Spleen (tissue), 11 donors: ENCODE data around the gene ZNG1B. TPM values are rescaled to one million over a fixed set of nuclear protein-coding genes. Genes with fewer than 3 reads are reported as not detected.
"Not testable (repeated sequence)": the region's sequence is repeated elsewhere in the genome, so short reads cannot be mapped to it uniquely, and the experiment has no call there.

Experiments
- DNase-seq: peaks from one replicate; pipeline ENCODE4 v3.0.0-alpha.2; 2020
- H3K27ac ChIP-seq, 8 donors: fragments of 200-600 bp; sonication (generic) in 7 of 8; 1 replicate in 4 of 8; 2 replicates in 4 of 8; pipeline versions ENCODE4 v1.5.0 to v1.8.0; 2016 to 2021; ENCODE audit warnings: inconsistent platforms in 4 of 8, mild to moderate bottlenecking in 4 of 8, moderate library complexity in 1 of 8
- H3K27me3 ChIP-seq, 7 donors: fragments of 200-600 bp; sonication (generic) in 6 of 7; replicated peaks in 1 of 7; 1 replicate in 4 of 7; 2 replicates in 3 of 7; pipeline versions ENCODE4 v1.5.0 to v1.8.0; 2016 to 2021; ENCODE audit warnings: inconsistent platforms in 3 of 7, mild to moderate bottlenecking in 1 of 7
- H3K36me3 ChIP-seq, 6 donors: fragments of 200-600 bp; sonication (generic) in 5 of 6; 1 replicate in 4 of 6; 2 replicates in 2 of 6; pipeline versions ENCODE4 v1.5.0 to v1.8.0; 2016 to 2021; ENCODE audit warnings: inconsistent platforms in 2 of 6
- H3K4me1 ChIP-seq, 6 donors: fragments of 200-600 bp; sonication (generic) in 5 of 6; 1 replicate in 3 of 6; 2 replicates in 3 of 6; pipeline versions ENCODE4 v1.5.0 to v1.8.0; 2016 to 2021; ENCODE audit warnings: inconsistent platforms in 3 of 6
- H3K4me3 ChIP-seq, 8 donors: fragments of 200-600 bp; sonication (generic) in 7 of 8; 1 replicate in 4 of 8; 2 replicates in 4 of 8; pipeline versions ENCODE4 v1.5.0 to v1.8.0; 2016 to 2021; ENCODE audit warnings: inconsistent platforms in 4 of 8, mild to moderate bottlenecking in 4 of 8, moderate library complexity in 2 of 8
- H3K9me3 ChIP-seq, 8 donors: fragments of 200-600 bp; sonication (generic) in 7 of 8; 1 replicate in 4 of 8; 2 replicates in 4 of 8; pipeline versions ENCODE4 v1.5.0 to v1.8.0; 2016 to 2021; ENCODE audit warnings: inconsistent platforms in 4 of 8
- CTCF ChIP-seq, 11 experiments: fragments of 200-600 bp in 7 of 11; fragments of 450-650 bp in 4 of 11; sonication (generic) in 4 of 11; IDR thresholded peaks in 8 of 11; conservative IDR thresholded peaks in 3 of 11; 1 replicate in 7 of 11; 2 replicates in 4 of 11; pipeline versions ENCODE4 v1.4.0 to v1.8.0; 2016 to 2021; ENCODE audit warnings: antibody characterized with exemption in 11 of 11, inconsistent platforms in 4 of 11, mild to moderate bottlenecking in 1 of 11
- WGBS, 5 donors: extraction: QIAGEN DNeasy Blood & Tissue Kit in 3 of 5; methylation state at CpG; one replicate each; pipeline versions ENCODE4 v1.1.5 to v1.1.7; 2013 to 2018; 5-methylcytosine and 5-hydroxymethylcytosine counted together
- intact Hi-C: fragments of 100-400 bp; cut with DNase I; formaldehyde crosslinking; loops from one replicate; pipeline ENCODE4 v1.15.0; 2023; ENCODE audit warnings: low total_unique reads
- polyA plus RNA-seq, 3 donors: library from polyadenylated mRNA; stranded (reverse); fragments of 200-250 nt; gene quantifications; one replicate each; pipeline ENCODE4 v1.2.1, GENCODE V29; 2013
- total RNA-seq, 7 donors: library from RNA; depleted of rRNA in 3 of 7; stranded (reverse); fragments of >200 nt in 3 of 7; fragmentation: NEBNext Ultra II Directional in 4 of 7; extraction: Animal tissue kit (Norgen Biotek cat#: 25700) in 4 of 7; gene quantifications; one replicate each; pipeline versions ENCODE4 v1.1.0 to v1.2.1, GENCODE V29; 2016 to 2021
- donor health status: healthy with polysubstance abuse.
- donor health status: DM: no; HTN: no; CAD: no; lungs with moderate emphysema.
- donor health status: DM: no; HTN: no; CAD: no.
- donor health status: Bipolar disorder and iron deficiency.
- donor health status: healthy.
- donor health status: DM: no; HTN: no; CAD: no.
- donor health status: DM: yes; HTN: yes; CAD: no.

Gene ZNG1B
- total and polyA plus RNA-seq, 10 donors, result 18.6 to 47.4 (median 32.7) TPM

GRCh38 chr2:113527350-113528045, 90.0 kb downstream of the ZNG1B start:
- H3K27ac ChIP-seq, DNase-seq, H3K36me3 ChIP-seq, H3K27me3 ChIP-seq, intact Hi-C loops, H3K9me3 ChIP-seq, H3K4me3 ChIP-seq, H3K4me1 ChIP-seq: not testable (repeated sequence)
- TF ChIP-seq CTCF (IDR thresholded peaks at IDR 0.05 in 8 of 11, conservative IDR thresholded peaks at IDR 0.05 in 3 of 11), result peak in 2 of 11 experiments; percentile 28
- WGBS, 5 donors, result 5 to 15% (median 9%) methylated on average over 4 to 6 of the region's 12 CpGs

- H3K9me3 ChIP-seq, DNase-seq, H3K36me3 ChIP-seq, H3K4me3 ChIP-seq, intact Hi-C loops, H3K27me3 ChIP-seq, H3K4me1 ChIP-seq, H3K27ac ChIP-seq: not testable (repeated sequence)
- WGBS, 5 donors, result 63 to 76% (median 69%) methylated on average over 3 to 5 of the region's 5 CpGs
Measured at GRCh38 chr2:113528126-113528525, 90.6 kb downstream of the ZNG1B start.

- H3K27ac ChIP-seq, H3K4me1 ChIP-seq, DNase-seq, H3K27me3 ChIP-seq, H3K4me3 ChIP-seq, H3K9me3 ChIP-seq, H3K36me3 ChIP-seq, intact Hi-C loops: not testable (repeated sequence)
- WGBS, 5 donors, result 73 to 100% (median 86%) methylated on average over 1 to 3 of the region's 3 CpGs
Measured at GRCh38 chr2:113528904-113529303, 91.4 kb downstream of the ZNG1B start.

- DNase-seq, H3K9me3 ChIP-seq, H3K4me3 ChIP-seq, H3K36me3 ChIP-seq, H3K27me3 ChIP-seq, intact Hi-C loops, H3K27ac ChIP-seq, H3K4me1 ChIP-seq: not testable (repeated sequence)
- WGBS, 5 donors, result 40 to 100% (median 92%) methylated on average over 1 to 2 of the region's 4 CpGs; no CpG with 5 or more reads in 2 of the 5 donors
Measured at GRCh38 chr2:113532991-113533390, 95.5 kb downstream of the ZNG1B start.

- not testable (repeated sequence) for DNase-seq
- WGBS, 5 donors, result 76 to 90% (median 83%) methylated on average over 6 of the region's 6 CpGs
Measured at GRCh38 chr2:113536573-113536972, 99.1 kb downstream of the ZNG1B start.

GRCh38 chr2:113540834-113541203, 103.3 kb downstream of the ZNG1B start:
- intact Hi-C loops, H3K9me3 ChIP-seq, H3K36me3 ChIP-seq, H3K4me3 ChIP-seq, DNase-seq: not testable (repeated sequence)
- Histone ChIP-seq H3K27me3 (peaks cover 0 to 21% (median 10%) of the 10 kb centered on the region in 7 donors), H3K4me1 (peaks cover 0 to 13% (median 4%) of the 10 kb centered on the region in 6 donors), H3K27ac (peak overlapping the region in 1 of 8 donors; percentile 10)
- 22 to 39% (median 31%) methylated on average over 3 to 5 of the region's 5 CpGs for WGBS, 5 donors

More at GRCh38 chr2:113536573-113536972, 99.1 kb downstream of the ZNG1B start:
- intact Hi-C loops, H3K9me3 ChIP-seq, H3K27me3 ChIP-seq, H3K36me3 ChIP-seq, H3K27ac ChIP-seq, H3K4me1 ChIP-seq, H3K4me3 ChIP-seq: not testable (repeated sequence)
